Stimulated activated CD4-positive, alpha-beta T cell treated with anti-CD3 and anti-CD28 coated beads, Interleukin-1b, Interleukin-23, amount 100 ng/mL, for 1 hour (primary cell): ENCODE data around the gene TIMM23.

Experiments
- DNase-seq, 2 donors: peaks; one replicate each; pipeline ENCODE4 v3.0.0-alpha.2; 2020; ENCODE audit warnings: low read depth in 2 of 2

TIMM23 gene

DNA sequence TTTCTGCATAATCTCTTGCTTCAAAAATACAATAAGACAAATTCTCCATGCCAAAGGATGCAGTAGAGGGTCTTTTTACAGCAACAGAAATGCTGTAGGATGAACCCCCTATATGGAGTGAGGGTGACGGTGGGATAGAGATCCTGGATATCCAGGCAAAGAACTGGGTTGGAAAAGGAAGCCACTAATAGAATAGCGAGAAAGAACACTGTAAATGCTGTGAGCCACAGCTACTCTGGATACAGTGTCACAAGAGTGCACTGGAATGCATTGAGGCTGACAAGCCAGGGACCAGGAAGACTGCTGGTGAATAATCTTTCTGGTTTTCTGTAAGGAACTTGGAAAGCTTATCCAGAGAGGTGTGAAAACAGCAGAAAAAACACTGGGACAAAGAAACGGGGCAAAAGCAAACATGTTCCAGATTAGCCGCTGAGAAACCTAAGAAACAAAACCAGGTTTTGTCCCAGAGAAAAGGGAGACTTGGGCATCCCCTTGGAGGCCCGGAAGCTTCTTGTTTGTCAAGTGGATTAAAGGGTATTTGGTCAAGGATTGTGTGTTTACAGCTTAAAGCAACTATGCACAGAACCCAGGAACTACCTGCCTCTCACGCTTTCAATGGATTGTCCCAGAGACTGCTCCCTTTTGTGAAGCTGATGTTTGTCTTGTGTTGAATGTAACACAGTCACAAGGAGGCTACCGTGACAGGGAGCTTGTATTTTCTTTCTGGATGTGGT, 79.9 kb downstream of the TIMM23 start:
- no peak for DNase-seq

DNA sequence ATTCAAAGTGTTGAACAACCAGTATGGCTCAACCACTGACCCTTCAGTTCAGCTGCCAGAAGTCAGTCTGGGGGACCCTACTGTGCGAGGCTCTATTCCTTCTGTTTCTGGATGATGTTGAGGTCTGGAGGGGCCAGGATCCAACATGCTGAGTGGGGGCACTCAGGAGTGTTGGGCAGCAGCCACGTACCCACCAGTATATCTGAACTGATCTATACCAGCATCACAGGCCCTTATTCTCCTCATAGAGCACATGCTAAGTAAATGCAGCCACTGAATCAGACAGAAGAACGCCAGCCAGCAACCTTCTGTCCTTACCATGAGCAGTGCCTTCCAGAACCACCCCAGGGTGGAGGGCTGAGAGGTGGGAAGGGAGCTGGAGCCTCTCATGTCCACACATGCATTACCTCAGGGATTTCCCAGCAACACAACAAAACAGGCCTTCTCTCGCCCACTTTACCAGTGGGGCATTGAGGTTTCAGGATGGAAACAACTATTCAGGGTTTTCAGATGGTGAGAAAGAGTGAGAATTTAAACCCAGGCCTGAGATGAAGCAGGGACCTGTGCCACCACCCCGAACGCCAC, 80.6 kb downstream of the TIMM23 start:
- no peak for DNase-seq
